Common myeloid progenitor, CD34-positive (primary cell): Measurements from ENCODE around the gene EIF6.

ENCODE experiments used
- CTCF ChIA-PET: fragments of 350-600 bp; sonication (Branson Sonifier 250); formaldehyde crosslinking; loops from one replicate; lab custom pipeline; 2021; ENCODE audit warnings: antibody characterized with exemption; lab: Charles Lee
- POLR2A ChIA-PET: fragments of 350-600 bp; sonication (Branson Sonifier 250); formaldehyde crosslinking; loops from one replicate; lab custom pipeline; 2021; ENCODE audit warnings: antibody characterized with exemption; lab: Charles Lee
- DNase-seq, 3 donors: peaks; one replicate each; pipeline versions ENCODE4 v3.0.0 to v3.0.0-alpha.2; 2013
- H3K27ac ChIP-seq, 2 experiments: 1 replicate in 1 of 2; 2 replicates in 1 of 2; pipeline ENCODE4 v1.7.0; 2013; ENCODE audit warnings: inconsistent platforms in 2 of 2, low read length in 2 of 2, mild to moderate bottlenecking in 2 of 2, low read depth in 1 of 2, moderate library complexity in 1 of 2; ENCODE audit not compliant: severe bottlenecking in 2 of 2, insufficient read depth in 1 of 2, poor library complexity in 1 of 2
- H3K27me3 ChIP-seq, 5 experiments: replicated peaks in 2 of 5; 1 replicate in 3 of 5; 2 replicates in 2 of 5; pipeline versions ENCODE4 v1.6.1 to v1.7.0; 2013; ENCODE audit warnings: low read length in 4 of 5, mild to moderate bottlenecking in 2 of 5, moderate library complexity in 2 of 5, inconsistent platforms in 1 of 5; ENCODE audit not compliant: insufficient read depth in 5 of 5, control insufficient read depth in 4 of 5
- H3K36me3 ChIP-seq, 4 experiments: 1 replicate in 2 of 4; 2 replicates in 2 of 4; pipeline versions ENCODE4 v1.6.1 to v1.7.0; 2013; ENCODE audit warnings: low read length in 3 of 4, control low read depth in 1 of 4, mild to moderate bottlenecking in 1 of 4; ENCODE audit not compliant: control insufficient read depth in 4 of 4, insufficient read depth in 4 of 4
- H3K4me1 ChIP-seq, 4 experiments: 1 replicate in 3 of 4; 2 replicates in 1 of 4; pipeline versions ENCODE4 v1.6.1 to v1.7.1; 2013; ENCODE audit warnings: low read length in 3 of 4, mild to moderate bottlenecking in 3 of 4, control low read depth in 1 of 4, inconsistent platforms in 1 of 4, moderate library complexity in 1 of 4; ENCODE audit not compliant: control insufficient read depth in 4 of 4, insufficient read depth in 4 of 4; ENCODE audit errors: control extremely low read depth in 1 of 4
- H3K4me3 ChIP-seq, 7 experiments: 1 replicate in 4 of 7; 2 replicates in 3 of 7; pipeline versions ENCODE4 v1.5.1 to v1.7.0; 2013; ENCODE audit warnings: mild to moderate bottlenecking in 7 of 7, low read length in 6 of 7, moderate library complexity in 6 of 7, inconsistent platforms in 2 of 7, low read depth in 2 of 7, control low read depth in 1 of 7; ENCODE audit not compliant: insufficient read depth in 4 of 7, control insufficient read depth in 1 of 7; ENCODE audit errors: extremely low read depth in 1 of 7
- H3K9me3 ChIP-seq, 5 experiments: 1 replicate in 4 of 5; 2 replicates in 1 of 5; pipeline versions ENCODE4 v1.6.1 to v1.7.1; 2013; ENCODE audit warnings: low read length in 4 of 5, mild to moderate bottlenecking in 2 of 5, inconsistent platforms in 1 of 5, low read depth in 1 of 5, moderate library complexity in 1 of 5; ENCODE audit not compliant: control insufficient read depth in 4 of 5, insufficient read depth in 2 of 5; ENCODE audit errors: control extremely low read depth in 1 of 5
- WGBS: methylation state at CpG from one replicate; pipeline ENCODE4 v1.1.5; 2013; ENCODE audit not compliant: insufficient coverage; 5-methylcytosine and 5-hydroxymethylcytosine counted together

EIF6 gene

GRCh38 chr20:35271073-35271882 lies 13.3 kb downstream of the EIF6 start:
- DNase-seq: no peak
- ChIA-PET POLR2A (no interaction called here), CTCF (interaction anchor here (0.6 to 6.7 kb wide), 4 partner anchors 33 to 125 kb away, joined by 3 to 35 read pairs (median 4); partner anchors contain the start of gene EDEM2)
- WGBS: 95% methylated on average over 18 of the region's 20 CpGs
- peaks cover 0 to 1% (median under 1%) of the 10 kb centered on the region in 4 experiments for H3K4me1 ChIP-seq
- H3K9me3 ChIP-seq: no peaks in the 10 kb centered on the region
- H3K27ac ChIP-seq: peak overlapping the region in 1 of 2 experiments; percentile 2
- H3K4me3 ChIP-seq: no peak overlapping the region
- no peaks in the 10 kb centered on the region for H3K27me3 ChIP-seq
- H3K36me3 ChIP-seq: peaks cover 0 to 57% (median 24%) of the 10 kb centered on the region in 4 experiments

GRCh38 chr20:35270021-35270902 lies 14.3 kb downstream of the EIF6 start:
- H3K4me1 ChIP-seq: no peaks in the 10 kb centered on the region
- H3K4me3 ChIP-seq: no peak overlapping the region
- DNase-seq: no peak
- CTCF ChIA-PET: interaction anchor here (0.6 to 6.7 kb wide), 5 partner anchors 34 to 142 kb away, joined by 3 to 35 read pairs (median 3); partner anchors contain the start of gene EDEM2
- no peak overlapping the region for H3K27ac ChIP-seq
- no peaks in the 10 kb centered on the region for H3K27me3 ChIP-seq
- H3K36me3 ChIP-seq: peaks cover 0 to 51% (median 17%) of the 10 kb centered on the region in 4 experiments
- WGBS: 97% methylated on average over 17 of the region's 19 CpGs
- no peaks in the 10 kb centered on the region for H3K9me3 ChIP-seq
- POLR2A ChIA-PET: no interaction called here

GRCh38 chr20:35269055-35269781 lies 15.4 kb downstream of the EIF6 start:
- H3K4me3 ChIP-seq: no peak overlapping the region
- no peak overlapping the region for H3K27ac ChIP-seq
- CTCF ChIA-PET: interaction anchor here (0.7 to 6.7 kb wide), 8 partner anchors 11 to 436 kb away, joined by 3 to 35 read pairs (median 4); partner anchors contain the start of gene EDEM2
- DNase-seq: peak; percentile 24 to 51 (median 30)
- peaks cover 0 to 42% (median 12%) of the 10 kb centered on the region in 4 experiments for H3K36me3 ChIP-seq
- no peaks in the 10 kb centered on the region for H3K9me3 ChIP-seq
- WGBS: 92% methylated on average over 12 of the region's 14 CpGs
- H3K27me3 ChIP-seq: no peaks in the 10 kb centered on the region
- H3K4me1 ChIP-seq: peaks cover 0 to 3% (median 0%) of the 10 kb centered on the region in 4 experiments
- POLR2A ChIA-PET: no interaction called here

- Histone ChIP-seq H3K9me3 (no peaks in the 10 kb centered on the region), H3K4me1 (peaks cover 0 to 3% (median 0%) of the 10 kb centered on the region in 4 experiments), H3K27me3 (no peaks in the 10 kb centered on the region), H3K4me3 (no peak overlapping the region), H3K27ac (no peak overlapping the region), H3K36me3 (peaks cover 2 to 36% (median 12%) of the 10 kb centered on the region in 4 experiments)
- DNase-seq: no peak
- ChIA-PET CTCF (interaction anchor here (0.7 to 6.7 kb wide), 4 partner anchors 9 to 172 kb away, joined by 3 to 35 read pairs (median 4); partner anchors contain the start of gene EDEM2), POLR2A (no interaction called here)
- WGBS: 98% methylated on average over 15 of the region's 16 CpGs
Observed at GRCh38 chr20:35267092-35267491, 17.5 kb downstream of the EIF6 start.

- POLR2A ChIA-PET: no interaction called here
- Histone ChIP-seq H3K27ac (no peak overlapping the region), H3K27me3 (no peaks in the 10 kb centered on the region), H3K4me3 (no peak overlapping the region), H3K36me3 (peaks cover 2 to 24% (median 6%) of the 10 kb centered on the region in 4 experiments), H3K9me3 (no peaks in the 10 kb centered on the region), H3K4me1 (peaks cover 0 to 3% (median 0%) of the 10 kb centered on the region in 4 experiments)
- no peak for DNase-seq
- CTCF ChIA-PET: interaction anchor here (0.7 to 1.3 kb wide), 2 partner anchors 120 to 170 kb away, joined by 3 read pairs; no protein-coding TSS in a partner anchor
- 100% methylated on average over 1 of the region's 1 CpG for WGBS
Observed at GRCh38 chr20:35264755-35265154, 19.8 kb downstream of the EIF6 start.

- H3K4me1 ChIP-seq: peaks cover 0 to 3% (median 0%) of the 10 kb centered on the region in 4 experiments
- POLR2A ChIA-PET: interaction anchor here (0.8 kb wide), 1 partner anchor 89 kb away, joined by 3 read pairs; no protein-coding TSS in a partner anchor
- no peak overlapping the region for H3K4me3 ChIP-seq
- CTCF ChIA-PET: no interaction called here
- no peaks in the 10 kb centered on the region for H3K9me3 ChIP-seq
- H3K27me3 ChIP-seq: no peaks in the 10 kb centered on the region
- H3K36me3 ChIP-seq: peaks cover 2 to 24% (median 4%) of the 10 kb centered on the region in 4 experiments
- 95% methylated on average over 15 of the region's 17 CpGs for whole genome bisulfite sequencing
- no peak for DNase-seq
- no peak overlapping the region for H3K27ac ChIP-seq
Observed at GRCh38 chr20:35263532-35264341, 20.8 kb downstream of the EIF6 start.
